ENCODE measurements around the gene VDAC1.
"Not testable (repeated sequence)": the region's sequence is repeated elsewhere in the genome, so short reads cannot be mapped to it uniquely, and the experiment has no call there.

VDAC1 gene

GRCh38 chr5:133959643-133960042 lies 45.1 kb downstream of the VDAC1 start:
- Histone ChIP-seq H3K27ac (no peak overlapping the region), H3K27me3 (ENCODE audit: insufficient read depth, low read depth, severe bottlenecking) (no peaks in the 10 kb centered on the region), H3K4me3 (ENCODE audit: low read depth, low read length) (no peak overlapping the region), H3K9me3 (ENCODE audit: severe bottlenecking) (no peaks in the 10 kb centered on the region), H3K36me3 (peaks cover 33% of the 10 kb centered on the region)
- TF ChIP-seq, protein P1, sequence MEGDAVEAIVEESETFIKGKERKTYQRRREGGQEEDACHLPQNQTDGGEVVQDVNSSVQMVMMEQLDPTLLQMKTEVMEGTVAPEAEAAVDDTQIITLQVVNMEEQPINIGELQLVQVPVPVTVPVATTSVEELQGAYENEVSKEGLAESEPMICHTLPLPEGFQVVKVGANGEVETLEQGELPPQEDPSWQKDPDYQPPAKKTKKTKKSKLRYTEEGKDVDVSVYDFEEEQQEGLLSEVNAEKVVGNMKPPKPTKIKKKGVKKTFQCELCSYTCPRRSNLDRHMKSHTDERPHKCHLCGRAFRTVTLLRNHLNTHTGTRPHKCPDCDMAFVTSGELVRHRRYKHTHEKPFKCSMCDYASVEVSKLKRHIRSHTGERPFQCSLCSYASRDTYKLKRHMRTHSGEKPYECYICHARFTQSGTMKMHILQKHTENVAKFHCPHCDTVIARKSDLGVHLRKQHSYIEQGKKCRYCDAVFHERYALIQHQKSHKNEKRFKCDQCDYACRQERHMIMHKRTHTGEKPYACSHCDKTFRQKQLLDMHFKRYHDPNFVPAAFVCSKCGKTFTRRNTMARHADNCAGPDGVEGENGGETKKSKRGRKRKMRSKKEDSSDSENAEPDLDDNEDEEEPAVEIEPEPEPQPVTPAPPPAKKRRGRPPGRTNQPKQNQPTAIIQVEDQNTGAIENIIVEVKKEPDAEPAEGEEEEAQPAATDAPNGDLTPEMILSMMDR (IDR thresholded peaks at IDR 0.05; ENCODE audit: low read depth, low read length): no peak
- DNase-seq: no peak

DNA sequence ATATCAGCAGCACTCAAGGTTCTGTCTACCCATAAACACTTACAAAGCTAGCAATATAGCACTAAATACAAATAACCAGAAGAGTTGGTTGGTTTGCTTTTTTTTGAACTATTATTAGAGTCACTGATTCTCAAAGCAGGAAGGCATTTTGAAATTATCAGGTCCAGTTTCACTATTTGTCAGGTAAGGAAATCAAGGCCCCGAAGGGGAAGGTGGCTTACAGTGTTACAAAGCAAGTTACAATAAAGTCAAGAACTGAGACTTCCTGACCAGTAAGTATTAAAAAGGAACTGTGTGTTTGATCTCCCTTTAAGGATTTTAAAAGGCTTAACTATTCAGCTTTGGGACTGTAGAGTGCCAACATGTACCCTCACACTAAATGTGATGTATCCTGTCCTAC lies 47.2 kb downstream of the VDAC1 start:
- H3K9me3 ChIP-seq (ENCODE audit: severe bottlenecking): no peaks in the 10 kb centered on the region
- H3K27me3 ChIP-seq (ENCODE audit: insufficient read depth, low read depth, severe bottlenecking): no peaks in the 10 kb centered on the region
- no peak overlapping the region for H3K27ac ChIP-seq
- no peak overlapping the region for H3K4me3 ChIP-seq (ENCODE audit: low read depth, low read length)
- TF ChIP-seq, protein P1 (IDR thresholded peaks at IDR 0.05; ENCODE audit: low read depth, low read length): no peak
- DNase-seq: no peak
- peaks cover 33% of the 10 kb centered on the region for H3K36me3 ChIP-seq

DNA sequence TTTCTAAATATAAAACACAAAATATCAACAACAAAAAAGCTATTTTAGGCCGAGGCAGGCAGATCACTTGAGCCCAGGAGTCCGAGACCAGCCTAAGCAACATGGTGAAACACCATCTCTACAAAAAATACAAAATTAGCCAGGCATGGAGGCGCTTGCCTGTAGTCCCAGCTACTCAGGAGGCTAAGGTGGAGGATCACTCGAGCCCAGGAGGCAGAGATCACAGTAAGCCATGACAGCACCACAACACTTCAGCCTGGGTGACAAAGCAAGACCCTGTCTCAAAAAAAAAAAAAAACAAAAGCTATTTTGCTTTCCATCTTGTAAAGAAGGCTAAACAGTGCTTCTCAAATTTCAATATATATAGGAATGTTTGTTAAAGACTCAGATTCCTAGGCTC lies 47.7 kb downstream of the VDAC1 start:
- TF ChIP-seq, protein P1 (IDR thresholded peaks at IDR 0.05; ENCODE audit: low read depth, low read length): no peak
- Histone ChIP-seq H3K4me3 (ENCODE audit: low read depth, low read length) (no peak overlapping the region), H3K27ac (no peak overlapping the region), H3K27me3 (ENCODE audit: insufficient read depth, low read depth, severe bottlenecking) (no peaks in the 10 kb centered on the region), H3K36me3 (peaks cover 33% of the 10 kb centered on the region), H3K9me3 (ENCODE audit: severe bottlenecking) (no peaks in the 10 kb centered on the region)
- DNase-seq: no peak

GRCh38 chr5:133956196-133956595 lies 48.6 kb downstream of the VDAC1 start:
- H3K36me3 ChIP-seq: peaks cover 33% of the 10 kb centered on the region
- H3K27ac ChIP-seq; H3K4me3 ChIP-seq (ENCODE audit: low read depth, low read length); DNase-seq; H3K27me3 ChIP-seq (ENCODE audit: insufficient read depth, low read depth, severe bottlenecking); H3K9me3 ChIP-seq (ENCODE audit: severe bottlenecking): not testable (repeated sequence)

GRCh38 chr5:133953568-133954145 lies 51.1 kb downstream of the VDAC1 start:
- H3K36me3 ChIP-seq: peaks cover 23% of the 10 kb centered on the region
- no peak overlapping the region for H3K27ac ChIP-seq
- no peak overlapping the region for H3K4me3 ChIP-seq (ENCODE audit: low read depth, low read length)
- no peaks in the 10 kb centered on the region for H3K27me3 ChIP-seq (ENCODE audit: insufficient read depth, low read depth, severe bottlenecking)
- no peaks in the 10 kb centered on the region for H3K9me3 ChIP-seq (ENCODE audit: severe bottlenecking)
- DNase-seq: no peak
- TF ChIP-seq, protein P1 (IDR thresholded peaks at IDR 0.05; ENCODE audit: low read depth, low read length): no peak

GRCh38 chr5:133952729-133953567 lies 51.8 kb downstream of the VDAC1 start:
- H3K36me3 ChIP-seq: peaks cover 20% of the 10 kb centered on the region
- no peaks in the 10 kb centered on the region for H3K9me3 ChIP-seq (ENCODE audit: severe bottlenecking)
- H3K27ac ChIP-seq: no peak overlapping the region
- no peaks in the 10 kb centered on the region for H3K27me3 ChIP-seq (ENCODE audit: insufficient read depth, low read depth, severe bottlenecking)
- H3K4me3 ChIP-seq (ENCODE audit: low read depth, low read length): no peak overlapping the region
- TF ChIP-seq, protein P1 (IDR thresholded peaks at IDR 0.05; ENCODE audit: low read depth, low read length): no peak
- no peak for DNase-seq

Measured in WERI-Rb-1 (cell line).